Esophagus muscularis mucosa (tissue), 4 donors: ENCODE data around the gene MYL5. TPM values are rescaled to one million over a fixed set of nuclear protein-coding genes. Genes with fewer than 3 reads are reported as not detected.

Experiments
- DNase-seq: peaks from one replicate; pipeline ENCODE4 v3.0.0-alpha.2; 2017; ENCODE audit errors: extremely low spot score
- H3K27ac ChIP-seq, 4 donors: fragments of 200-600 bp; sonication (generic); replicated peaks in 1 of 4; 1 replicate in 3 of 4; 2 replicates in 1 of 4; pipeline ENCODE4 v1.5.1; 2016 to 2019; ENCODE audit warnings: mild to moderate bottlenecking in 1 of 4
- H3K27me3 ChIP-seq, 4 donors: fragments of 200-600 bp; sonication (generic); one replicate each; pipeline versions ENCODE4 v1.5.1 to v1.6.0; 2016 to 2019
- H3K36me3 ChIP-seq, 4 donors: fragments of 200-600 bp; sonication (generic); one replicate each; pipeline ENCODE4 v1.5.1; 2016 to 2019
- H3K4me1 ChIP-seq, 4 donors: fragments of 200-600 bp; sonication (generic); one replicate each; pipeline ENCODE4 v1.5.1; 2016 to 2019
- H3K4me3 ChIP-seq, 4 donors: fragments of 200-600 bp; sonication (generic); 1 replicate in 2 of 4; 2 replicates in 2 of 4; pipeline ENCODE4 v1.5.1; 2016 to 2019; ENCODE audit warnings: mild to moderate bottlenecking in 4 of 4, moderate library complexity in 1 of 4
- H3K9me3 ChIP-seq, 4 donors: fragments of 200-600 bp; sonication (generic); 1 replicate in 3 of 4; 2 replicates in 1 of 4; pipeline ENCODE4 v1.5.1; 2016 to 2019
- EP300 ChIP-seq: sonication (generic); formaldehyde crosslinking; IDR thresholded peaks from one replicate; pipeline ENCODE4 v1.6.1; 2017; ENCODE audit warnings: antibody characterized with exemption
- POLR2A ChIP-seq: fragments of 450-650 bp; IDR thresholded peaks from one replicate; pipeline ENCODE4 v1.6.1; 2017; ENCODE audit warnings: antibody characterized with exemption, moderate library complexity, mild to moderate bottlenecking, low read depth
- POLR2AphosphoS5 ChIP-seq, 2 donors: sonication (generic); formaldehyde crosslinking; IDR thresholded peaks; one replicate each; pipeline ENCODE4 v1.6.1; 2017; ENCODE audit warnings: antibody characterized with exemption in 2 of 2
- WGBS: methylation state at CpG from one replicate; pipeline ENCODE4 v1.1.5; 2018; 5-methylcytosine and 5-hydroxymethylcytosine counted together
- intact Hi-C: fragments of 100-400 bp; cut with DNase I; formaldehyde crosslinking; loops from one replicate; pipeline ENCODE4 v1.15.1; 2023
- total RNA-seq, 4 donors: library from RNA; depleted of rRNA; stranded (reverse); fragments of >200 nt; gene quantifications; one replicate each; pipeline versions ENCODE4 v1.1.0 to v1.2.1, GENCODE V29; 2016
- TF ChIP-seq, protein P1 (sequence below), 3 experiments: fragments of 200-600 bp in 2 of 3; fragments of 450-650 bp in 1 of 3; sonication (generic) in 2 of 3; IDR thresholded peaks; one replicate each; pipeline ENCODE4 v1.5.1; 2017 to 2019; ENCODE audit warnings: antibody characterized with exemption in 3 of 3, mild to moderate bottlenecking in 2 of 3, moderate library complexity in 1 of 3

MYL5 gene
- total RNA-seq, 4 donors from 2014 or later: 7.9 to 9.9 (median 9.6) TPM

DNA sequence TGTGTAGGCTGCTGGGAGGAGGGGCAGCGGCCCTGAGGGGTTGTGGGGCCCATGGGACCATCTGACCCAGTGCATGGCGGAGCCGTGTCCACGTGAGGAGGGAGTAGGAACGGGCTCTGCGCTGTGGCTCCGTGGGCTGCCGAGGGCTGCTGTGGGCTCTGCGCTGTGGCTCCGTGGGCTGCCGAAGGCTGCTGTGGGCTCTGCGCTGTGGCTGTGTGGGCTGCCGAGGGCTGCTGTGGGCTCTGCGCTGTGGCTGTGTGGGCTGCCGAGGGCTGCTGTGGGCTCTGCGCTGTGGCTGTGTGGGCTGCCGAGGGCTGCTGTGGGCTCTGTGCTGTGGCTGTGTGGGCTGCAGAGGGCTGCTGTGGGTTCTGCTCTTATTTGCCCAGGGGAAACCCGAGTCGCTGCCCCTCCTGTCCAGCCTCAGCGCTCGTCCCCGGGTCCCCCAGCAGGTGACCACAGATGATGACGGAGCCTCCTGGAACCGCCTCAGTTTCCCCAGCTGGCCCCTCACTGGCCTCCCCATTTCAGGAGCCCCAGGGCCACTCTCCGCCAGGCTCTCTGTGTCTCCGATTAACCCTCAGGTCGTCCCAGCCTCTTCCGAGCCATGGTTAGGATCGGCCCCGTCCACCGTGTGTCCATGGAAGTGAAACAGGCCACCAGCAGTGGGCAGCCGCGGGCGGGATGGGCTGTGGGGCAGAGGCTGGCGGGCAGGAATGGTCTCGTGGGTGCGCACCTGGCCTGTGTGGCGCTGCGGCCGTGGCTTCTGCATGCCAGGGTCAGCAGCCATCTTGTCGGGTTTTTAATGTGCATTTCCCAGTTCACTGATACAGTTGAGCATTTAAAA, 51.3 kb downstream of the MYL5 start:
- Histone ChIP-seq H3K4me1 (peaks cover 7 to 30% (median 28%) of the 10 kb centered on the region in 4 donors), H3K36me3 (peaks cover 0 to 30% (median 19%) of the 10 kb centered on the region in 4 donors), H3K9me3 (no peaks in the 10 kb centered on the region), H3K27me3 (no peaks in the 10 kb centered on the region), H3K27ac (peak overlapping the region in 1 of 4 donors; percentile 47), H3K4me3 (no peak overlapping the region)
- 89% methylated on average over 28 of the region's 41 CpGs for WGBS
- no peak for DNase-seq
- TF ChIP-seq POLR2A (no peak), POLR2AphosphoS5 (IDR thresholded peaks at IDR 0.05) (no peak), EP300 (no peak)
- TF ChIP-seq, protein P1, sequence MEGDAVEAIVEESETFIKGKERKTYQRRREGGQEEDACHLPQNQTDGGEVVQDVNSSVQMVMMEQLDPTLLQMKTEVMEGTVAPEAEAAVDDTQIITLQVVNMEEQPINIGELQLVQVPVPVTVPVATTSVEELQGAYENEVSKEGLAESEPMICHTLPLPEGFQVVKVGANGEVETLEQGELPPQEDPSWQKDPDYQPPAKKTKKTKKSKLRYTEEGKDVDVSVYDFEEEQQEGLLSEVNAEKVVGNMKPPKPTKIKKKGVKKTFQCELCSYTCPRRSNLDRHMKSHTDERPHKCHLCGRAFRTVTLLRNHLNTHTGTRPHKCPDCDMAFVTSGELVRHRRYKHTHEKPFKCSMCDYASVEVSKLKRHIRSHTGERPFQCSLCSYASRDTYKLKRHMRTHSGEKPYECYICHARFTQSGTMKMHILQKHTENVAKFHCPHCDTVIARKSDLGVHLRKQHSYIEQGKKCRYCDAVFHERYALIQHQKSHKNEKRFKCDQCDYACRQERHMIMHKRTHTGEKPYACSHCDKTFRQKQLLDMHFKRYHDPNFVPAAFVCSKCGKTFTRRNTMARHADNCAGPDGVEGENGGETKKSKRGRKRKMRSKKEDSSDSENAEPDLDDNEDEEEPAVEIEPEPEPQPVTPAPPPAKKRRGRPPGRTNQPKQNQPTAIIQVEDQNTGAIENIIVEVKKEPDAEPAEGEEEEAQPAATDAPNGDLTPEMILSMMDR (IDR thresholded peaks at IDR 0.05): no peak
- intact Hi-C loops: no loop called here

GRCh38 chr4:726235-726787, 52.0 kb downstream of the MYL5 start:
- Histone ChIP-seq H3K27ac (peak overlapping the region in 1 of 4 donors; percentile 47), H3K4me3 (no peak overlapping the region), H3K36me3 (peaks cover 6 to 35% (median 26%) of the 10 kb centered on the region in 4 donors), H3K27me3 (no peaks in the 10 kb centered on the region), H3K4me1 (peaks cover 2 to 23% (median 21%) of the 10 kb centered on the region in 4 donors), H3K9me3 (no peaks in the 10 kb centered on the region)
- no peak for TF ChIP-seq EP300
- TF ChIP-seq, protein P1 (IDR thresholded peaks at IDR 0.05): no peak
- no peak for TF ChIP-seq POLR2AphosphoS5 (IDR thresholded peaks at IDR 0.05)
- no peak for DNase-seq
- WGBS: 51% methylated on average over 12 of the region's 16 CpGs
- intact Hi-C loops: no loop called here

DNA sequence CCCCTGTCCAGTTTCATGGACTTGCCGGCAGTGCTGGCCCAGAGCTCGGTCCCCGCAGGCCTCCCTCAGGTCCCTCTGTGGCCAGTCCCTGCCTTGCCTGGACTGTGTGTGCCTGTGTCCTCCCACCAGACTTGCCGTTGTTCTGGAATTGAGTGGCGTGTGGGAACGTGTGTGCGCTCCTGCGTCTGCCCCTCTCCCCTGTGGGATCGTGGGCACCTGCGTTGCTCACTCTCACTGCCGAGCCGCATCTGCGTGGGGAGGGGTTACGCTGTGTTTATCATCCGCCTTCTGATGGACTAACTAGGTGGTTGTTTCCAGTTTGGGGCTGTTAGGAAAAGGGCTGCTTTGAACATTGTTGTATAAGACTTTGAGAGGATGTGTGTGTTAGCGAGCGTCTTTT, 52.5 kb downstream of the MYL5 start:
- DNase-seq: no peak
- intact Hi-C loops: no loop called here
- Histone ChIP-seq H3K27me3 (no peaks in the 10 kb centered on the region), H3K36me3 (peaks cover 6 to 38% (median 27%) of the 10 kb centered on the region in 4 donors), H3K4me1 (peaks cover 0 to 21% (median 16%) of the 10 kb centered on the region in 4 donors), H3K27ac (peak overlapping the region in 1 of 4 donors; percentile 47), H3K9me3 (no peaks in the 10 kb centered on the region), H3K4me3 (no peak overlapping the region)
- TF ChIP-seq EP300 (no peak), POLR2AphosphoS5 (IDR thresholded peaks at IDR 0.05) (no peak), POLR2A (no peak)
- 83% methylated on average over 17 of the region's 17 CpGs for WGBS

DNA sequence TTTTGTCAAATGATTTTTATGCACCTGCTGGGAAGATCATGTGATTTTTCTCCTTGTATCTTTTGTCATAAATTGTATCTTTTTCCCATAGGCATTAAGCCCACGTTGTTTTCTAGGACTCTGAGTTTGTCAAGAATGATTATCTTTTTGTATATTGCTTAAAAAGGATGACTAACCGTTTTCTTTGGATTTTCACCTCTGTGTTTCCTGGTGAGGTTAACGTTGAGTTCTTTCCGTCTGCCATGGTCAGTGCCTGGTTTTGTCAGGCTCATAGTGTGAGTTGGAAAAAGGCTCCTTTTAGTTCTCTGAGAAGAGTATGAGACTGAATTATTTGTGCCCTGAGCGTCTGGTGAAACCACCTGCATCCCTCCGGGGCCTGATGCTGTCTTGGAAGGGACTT, 53.2 kb downstream of the MYL5 start:
- Histone ChIP-seq H3K27me3 (no peaks in the 10 kb centered on the region), H3K27ac (no peak overlapping the region), H3K9me3 (no peaks in the 10 kb centered on the region), H3K36me3 (peaks cover 11 to 38% (median 30%) of the 10 kb centered on the region in 4 donors), H3K4me3 (no peak overlapping the region), H3K4me1 (peaks cover 0 to 21% (median 15%) of the 10 kb centered on the region in 4 donors)
- no peak for DNase-seq
- intact Hi-C loops: no loop called here
- WGBS: 81% methylated on average over 6 of the region's 6 CpGs
- TF ChIP-seq, protein P1 (IDR thresholded peaks at IDR 0.05): no peak
- TF ChIP-seq EP300 (no peak), POLR2AphosphoS5 (IDR thresholded peaks at IDR 0.05) (no peak), POLR2A (no peak)
